ENCODE results near the gene ABO.

ABO gene

GRCh38 chr9:133249337-133249736 lies 25.7 kb downstream of the ABO start:
- H3K4me3 ChIP-seq (ENCODE audit: low read depth, low read length): no peak overlapping the region
- no peak for TF ChIP-seq CTCF (IDR thresholded peaks at IDR 0.05; ENCODE audit: low read depth, low read length, missing control alignments)
- no peak for DNase-seq (ENCODE audit: low read depth)

GRCh38 chr9:133248726-133249295 lies 26.2 kb downstream of the ABO start:
- TF ChIP-seq CTCF (IDR thresholded peaks at IDR 0.05; ENCODE audit: low read depth, low read length, missing control alignments): no peak
- no peak for DNase-seq (ENCODE audit: low read depth)
- H3K4me3 ChIP-seq (ENCODE audit: low read depth, low read length): no peak overlapping the region

- DNase-seq (ENCODE audit: low read depth): no peak
- no peak for TF ChIP-seq CTCF (IDR thresholded peaks at IDR 0.05; ENCODE audit: low read depth, low read length, missing control alignments)
- H3K4me3 ChIP-seq (ENCODE audit: low read depth, low read length): no peak overlapping the region
Observed at GRCh38 chr9:133247632-133248031, 27.4 kb downstream of the ABO start.

GRCh38 chr9:133246991-133247390 lies 28.0 kb downstream of the ABO start:
- no peak for DNase-seq (ENCODE audit: low read depth)
- TF ChIP-seq CTCF (IDR thresholded peaks at IDR 0.05; ENCODE audit: low read depth, low read length, missing control alignments): no peak
- no peak overlapping the region for H3K4me3 ChIP-seq (ENCODE audit: low read depth, low read length)

GRCh38 chr9:133246562-133246961 lies 28.4 kb downstream of the ABO start:
- no peak for TF ChIP-seq CTCF (IDR thresholded peaks at IDR 0.05; ENCODE audit: low read depth, low read length, missing control alignments)

GRCh38 chr9:133242991-133243390 lies 32.0 kb downstream of the ABO start:
- no peak overlapping the region for H3K4me3 ChIP-seq (ENCODE audit: low read depth, low read length)
- no peak for DNase-seq (ENCODE audit: low read depth)
- no peak for TF ChIP-seq CTCF (IDR thresholded peaks at IDR 0.05; ENCODE audit: low read depth, low read length, missing control alignments)

More at GRCh38 chr9:133246562-133246961, 28.4 kb downstream of the ABO start:
- no peak overlapping the region for H3K4me3 ChIP-seq (ENCODE audit: low read depth, low read length)
- DNase-seq (ENCODE audit: low read depth): no peak

- DNase-seq (ENCODE audit: low read depth): no peak
- no peak overlapping the region for H3K4me3 ChIP-seq (ENCODE audit: low read depth, low read length)
- no peak for TF ChIP-seq CTCF (IDR thresholded peaks at IDR 0.05; ENCODE audit: low read depth, low read length, missing control alignments)
Observed at GRCh38 chr9:133242241-133242640, 32.8 kb downstream of the ABO start.

All from GM12864 (cell line).